Stimulated activated CD4-positive, alpha-beta T cell treated with anti-CD3 and anti-CD28 coated beads, Interleukin-1b, Interleukin-23, amount 100 ng/mL, for 24 hours (primary cell): Measurements from ENCODE around the gene HYKK.
"Not testable (repeated sequence)": the region's sequence is repeated elsewhere in the genome, so short reads cannot be mapped to it uniquely, and the experiment has no call there.

Experiments used
- DNase-seq, 4 experiments: peaks; one replicate each; pipeline ENCODE4 v3.0.0-alpha.2; 2020; ENCODE audit warnings: low read depth in 4 of 4, low spot score in 1 of 4

The HYKK gene, protein sequence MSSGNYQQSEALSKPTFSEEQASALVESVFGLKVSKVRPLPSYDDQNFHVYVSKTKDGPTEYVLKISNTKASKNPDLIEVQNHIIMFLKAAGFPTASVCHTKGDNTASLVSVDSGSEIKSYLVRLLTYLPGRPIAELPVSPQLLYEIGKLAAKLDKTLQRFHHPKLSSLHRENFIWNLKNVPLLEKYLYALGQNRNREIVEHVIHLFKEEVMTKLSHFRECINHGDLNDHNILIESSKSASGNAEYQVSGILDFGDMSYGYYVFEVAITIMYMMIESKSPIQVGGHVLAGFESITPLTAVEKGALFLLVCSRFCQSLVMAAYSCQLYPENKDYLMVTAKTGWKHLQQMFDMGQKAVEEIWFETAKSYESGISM

DNA sequence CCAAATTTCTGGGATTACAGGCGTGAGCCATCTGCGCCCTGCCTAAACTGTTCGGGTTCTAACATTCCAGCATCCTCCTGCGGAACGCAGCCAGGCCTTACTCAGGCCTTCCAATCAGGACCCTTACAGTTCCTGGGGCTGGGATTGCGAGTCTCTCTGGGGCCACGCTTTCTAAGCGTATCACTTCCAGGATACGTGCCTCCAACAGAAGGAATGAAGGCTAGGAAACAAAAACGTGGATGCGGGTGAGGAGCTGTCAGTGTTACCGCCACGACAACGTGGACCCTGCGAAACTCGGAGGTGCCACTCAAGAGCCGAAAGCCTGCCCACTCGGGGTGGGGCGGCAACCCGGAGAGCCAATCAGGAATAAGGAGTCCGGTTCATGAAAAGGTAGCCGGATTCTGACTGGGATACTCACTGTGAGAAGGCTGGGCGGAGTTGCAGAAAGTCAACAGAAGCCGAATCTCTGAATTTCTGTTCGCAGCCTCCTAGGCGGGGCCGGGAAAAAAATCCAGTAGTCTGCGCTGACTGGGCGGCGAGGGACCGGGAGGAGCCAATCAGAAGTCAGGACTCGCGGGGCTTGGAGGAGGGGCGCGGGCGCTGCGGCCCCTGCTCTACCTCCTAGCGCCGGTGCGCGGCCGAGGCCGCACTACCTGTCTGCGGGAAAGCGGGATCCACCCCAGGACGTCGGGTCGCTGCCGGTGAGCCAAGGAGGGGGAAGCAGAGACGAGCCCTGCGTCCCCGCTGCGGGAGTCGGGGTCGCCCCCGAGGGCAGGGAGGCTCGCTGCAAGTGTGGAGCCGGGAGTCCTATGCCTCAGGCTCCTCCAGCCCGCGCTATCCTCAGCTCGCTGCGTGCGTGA is at the start of gene HYKK:
Gene HYKK (plus strand): TSS at position 607 of the 860 bp plus-strand sequence. CDS start 5,512 bp downstream, outside the sequence.
- DNase-seq, result peak; percentile 49 to 80 (median 60)

DNA sequence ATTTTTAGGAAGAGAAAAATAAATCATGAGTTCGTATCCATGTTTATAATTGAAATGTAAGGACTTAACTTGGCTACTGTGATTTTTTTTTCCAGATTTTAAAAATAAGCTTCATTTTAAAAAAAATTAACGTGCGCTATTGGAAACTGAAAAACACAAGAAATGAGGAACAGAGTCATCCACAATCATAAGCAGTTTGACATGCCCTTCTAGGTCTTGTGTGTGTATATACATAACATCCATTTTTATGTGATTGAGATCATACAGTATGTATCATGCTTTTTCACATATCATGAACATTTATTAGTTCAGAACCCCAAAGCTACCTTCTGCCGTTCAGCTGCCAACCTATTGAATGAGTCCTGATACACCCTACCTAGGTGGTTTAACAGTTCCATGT is 46.6 kb upstream of the HYKK start:
- DNase-seq, result no peak

DNA sequence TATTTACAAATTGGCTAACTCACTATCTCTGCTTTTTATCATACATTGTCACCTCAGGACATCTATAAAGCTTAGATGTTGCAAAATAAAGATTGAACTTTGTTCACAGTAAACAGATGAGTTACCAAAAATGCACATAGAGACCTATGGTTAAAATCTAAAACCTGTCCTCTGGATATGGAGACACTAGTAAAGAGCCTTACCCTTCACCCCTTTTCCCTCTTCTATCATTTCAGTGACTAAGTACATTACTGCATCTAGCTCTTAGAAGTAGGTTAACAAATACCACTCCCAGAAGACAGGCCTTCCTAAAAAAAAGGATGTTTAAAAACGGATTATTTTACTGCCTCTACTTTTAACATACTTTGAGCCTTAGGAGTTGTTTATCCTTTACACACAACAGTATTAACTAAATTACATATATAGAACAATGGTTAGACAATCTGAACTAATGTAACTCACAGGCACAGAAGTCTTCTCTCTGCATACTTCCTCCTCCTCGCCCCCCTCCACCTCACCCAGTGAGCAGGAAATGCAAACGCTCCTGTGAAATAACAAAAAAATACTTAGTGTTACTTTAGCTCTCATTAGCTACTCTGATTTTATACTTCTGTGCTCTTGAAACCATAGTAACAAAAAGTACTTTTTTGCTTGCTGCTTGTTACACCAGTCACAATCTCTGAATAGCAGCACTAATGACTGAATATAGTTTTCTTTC is 46.0 kb upstream of the HYKK start:
- no peak for DNase-seq

DNA sequence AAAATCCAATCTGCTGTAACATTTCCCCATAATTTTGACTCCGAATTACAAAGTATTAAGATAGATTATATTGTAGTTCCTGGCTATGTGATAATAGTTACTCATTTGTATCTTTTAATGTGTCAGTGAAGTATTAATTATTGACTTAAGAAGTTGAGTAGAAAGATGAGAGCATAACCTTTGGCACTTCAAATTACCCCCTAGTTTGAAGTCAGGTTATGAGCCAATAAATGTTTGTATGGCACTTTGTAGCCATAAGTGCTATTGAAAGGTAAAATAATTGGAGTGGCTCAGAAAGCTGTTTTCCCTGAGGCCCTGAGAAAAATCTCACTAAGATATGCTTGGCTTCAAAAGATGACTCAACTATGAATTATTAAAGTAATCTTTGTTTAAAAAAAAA is 38.3 kb upstream of the HYKK start:
- no peak for DNase-seq

DNA sequence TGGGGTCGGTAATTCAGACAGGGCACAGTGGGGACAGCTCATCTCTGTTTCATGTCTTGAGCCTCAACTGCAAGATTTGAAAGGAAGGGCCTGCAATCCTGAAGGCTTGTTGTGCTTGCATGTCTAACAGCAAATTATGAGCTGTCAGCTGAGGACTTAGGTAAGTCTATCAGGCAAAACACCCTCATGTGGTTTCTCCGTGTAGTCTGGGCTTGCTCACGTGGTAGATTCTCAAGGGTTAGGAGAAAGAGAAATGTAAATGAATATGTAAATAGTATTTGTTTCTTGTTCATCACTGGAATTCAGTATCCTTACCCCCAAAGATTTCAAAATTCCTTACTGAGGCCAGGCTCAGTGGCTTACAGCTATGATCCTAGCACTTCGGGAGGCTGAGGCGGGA is 30.1 kb upstream of the HYKK start:
- DNase-seq, result no peak

DNA sequence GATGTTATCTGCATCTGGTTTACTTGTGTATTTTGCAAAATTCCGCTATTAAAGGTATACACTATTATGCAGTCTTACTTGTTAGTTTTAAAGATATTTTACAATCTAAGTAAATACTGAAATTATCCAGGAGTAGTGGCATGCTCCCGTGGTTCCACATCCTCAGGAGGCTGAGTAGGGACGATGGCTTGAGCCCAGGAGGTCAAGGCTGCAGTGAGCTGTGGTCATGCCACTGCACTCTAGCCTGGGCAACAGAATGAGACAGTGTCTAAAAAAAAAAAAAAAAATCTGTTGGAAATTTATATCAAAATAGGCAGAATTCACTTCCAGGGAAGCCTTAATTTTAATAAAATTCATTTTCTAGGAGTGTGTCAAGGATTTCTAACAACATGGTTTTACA is 27.7 kb upstream of the HYKK start:
- no peak for DNase-seq

DNA sequence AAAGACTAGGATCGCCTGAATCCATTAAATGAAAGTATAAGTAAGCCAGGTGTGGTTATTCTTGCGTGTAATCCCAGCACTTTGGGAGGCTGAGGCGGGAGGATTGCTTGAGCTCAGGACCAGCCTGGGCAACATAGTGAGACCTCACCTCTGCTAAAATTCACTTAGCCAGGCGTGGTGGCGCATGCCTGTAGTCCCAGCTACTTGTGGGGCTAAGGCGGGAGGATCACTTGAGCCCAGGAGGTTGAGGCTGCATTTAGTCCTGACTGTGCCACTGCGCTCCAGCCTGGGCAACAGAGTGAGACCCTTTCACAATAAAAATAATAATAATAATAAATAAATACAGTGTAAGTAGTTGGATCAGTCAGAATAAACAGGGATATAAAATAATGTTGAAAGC is 25.5 kb upstream of the HYKK start:
- DNase-seq, result no peak

DNA sequence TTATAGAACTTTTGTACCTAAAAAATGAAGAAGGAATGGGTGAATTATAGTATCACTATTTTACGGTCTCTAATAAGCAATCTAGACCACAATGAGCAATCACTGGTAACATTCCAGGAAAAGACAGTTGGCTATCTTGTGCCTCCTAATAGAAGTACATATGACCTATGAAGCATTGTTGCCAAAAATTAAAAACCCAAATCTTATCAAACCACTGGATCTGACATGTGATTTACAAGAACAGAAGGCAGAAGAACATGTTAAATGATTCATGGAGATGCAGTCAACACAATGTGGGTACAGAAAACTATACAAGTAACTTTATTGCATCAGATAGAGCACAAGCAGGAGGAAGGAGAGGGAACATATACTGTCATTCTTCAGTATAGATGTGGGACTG is 14.5 kb upstream of the HYKK start:
- DNase-seq, result no peak

DNA sequence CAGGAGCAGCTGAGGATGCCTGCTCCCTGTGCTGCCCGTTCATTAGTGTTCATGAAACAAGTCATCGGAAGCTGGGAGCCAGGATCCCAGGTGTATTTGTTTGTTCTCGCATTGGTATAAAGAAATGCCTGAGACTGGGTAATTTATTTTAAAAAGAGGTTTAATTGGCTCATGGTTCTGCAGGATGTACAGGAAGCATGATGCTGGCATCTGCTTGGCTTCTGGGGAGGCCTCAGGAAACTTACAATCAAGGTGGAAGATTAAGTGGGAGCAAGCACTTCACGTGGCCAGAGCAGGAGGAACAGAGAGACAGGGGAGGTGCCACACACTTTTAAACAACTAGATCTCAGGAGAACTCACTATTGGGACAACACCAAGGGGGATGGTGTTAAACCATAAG is 5.5 kb upstream of the HYKK start:
- no peak for DNase-seq

DNA sequence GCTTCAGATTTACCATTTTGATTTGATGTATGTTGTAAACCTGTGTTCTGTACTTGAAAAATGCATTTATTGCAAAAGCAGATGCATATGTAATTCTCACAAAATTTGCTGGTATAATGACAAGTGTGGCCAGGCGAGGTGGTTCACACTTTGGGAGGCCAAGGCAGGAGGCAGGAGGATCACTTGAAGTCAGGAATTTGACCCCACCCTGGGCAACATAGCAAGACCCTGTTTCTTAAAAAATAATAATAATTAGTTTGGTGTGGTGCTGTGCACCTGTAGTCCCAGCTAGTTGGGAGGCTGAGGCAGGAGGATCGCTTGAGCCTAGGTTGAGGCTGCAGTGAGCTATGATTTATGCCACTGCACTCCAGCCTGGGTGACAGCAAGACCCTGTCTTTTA is 4.7 kb upstream of the HYKK start:
- no peak for DNase-seq

DNA sequence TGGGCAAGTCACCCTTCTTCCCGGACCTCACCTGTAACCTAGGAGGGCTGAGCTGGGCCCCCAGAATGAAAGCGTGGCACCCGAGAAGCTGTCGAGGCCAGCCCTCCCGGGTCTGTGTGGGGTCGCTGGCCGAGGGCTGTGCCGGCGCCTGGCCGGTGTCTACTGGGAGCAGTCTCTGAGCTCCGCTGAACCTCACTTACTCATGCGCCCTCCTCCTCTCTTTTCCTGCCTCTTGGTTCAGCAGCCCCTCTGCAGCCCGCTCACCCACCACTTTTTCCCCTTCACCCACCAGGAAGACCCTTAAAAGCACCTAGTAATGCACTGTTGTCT is 419 bp downstream of the HYKK start:
- DNase-seq, result no peak

DNA sequence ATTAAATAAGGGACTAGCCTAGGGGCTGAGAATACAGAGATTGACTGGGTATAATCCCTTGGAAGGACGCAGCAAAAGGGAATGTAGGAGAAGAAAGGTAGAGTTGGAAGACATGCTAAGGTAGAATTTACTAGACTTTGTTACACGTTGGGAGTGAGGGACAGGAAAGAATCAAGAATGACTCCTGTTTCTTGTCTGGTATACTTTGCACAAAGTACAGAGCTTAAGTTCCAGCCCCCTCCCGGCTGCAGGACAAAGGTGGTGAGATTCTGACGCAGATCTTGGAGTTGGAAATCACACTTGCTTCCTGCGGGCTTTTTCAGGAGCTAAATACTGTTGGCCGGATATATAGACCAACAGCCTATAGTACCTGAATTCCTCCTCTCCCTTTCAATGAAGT is 895 bp downstream of the HYKK start:
- DNase-seq, result no peak

DNA sequence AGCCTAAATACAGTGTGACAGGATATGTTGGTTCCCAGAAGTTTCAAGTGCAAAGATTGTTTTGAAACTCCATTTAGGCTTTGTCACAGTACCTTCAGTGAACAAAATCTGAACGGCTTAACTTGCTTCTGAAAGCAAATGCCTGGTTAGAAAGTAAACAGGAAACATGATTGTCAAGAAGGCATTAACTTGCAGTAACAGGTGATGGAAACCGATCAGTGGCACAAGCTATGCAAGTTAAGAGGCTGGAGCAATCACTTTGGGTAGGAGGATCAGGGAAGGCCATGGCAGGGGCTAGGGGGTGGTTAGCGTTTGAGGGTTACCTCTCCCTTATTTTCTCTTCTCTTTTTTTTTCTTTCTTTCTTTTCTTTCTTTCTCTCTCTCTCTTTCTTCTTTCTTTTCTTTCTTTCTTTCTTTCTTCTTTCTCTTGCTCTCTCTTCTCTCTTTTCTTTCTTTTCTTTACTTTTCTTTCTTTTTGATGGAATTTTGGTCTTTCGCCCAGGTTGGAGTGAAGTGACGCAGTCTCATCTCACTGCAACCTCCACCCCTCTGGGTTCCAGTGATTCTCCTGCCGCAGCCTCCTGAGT is 2.4 kb downstream of the HYKK start:
- no peak for DNase-seq

DNA sequence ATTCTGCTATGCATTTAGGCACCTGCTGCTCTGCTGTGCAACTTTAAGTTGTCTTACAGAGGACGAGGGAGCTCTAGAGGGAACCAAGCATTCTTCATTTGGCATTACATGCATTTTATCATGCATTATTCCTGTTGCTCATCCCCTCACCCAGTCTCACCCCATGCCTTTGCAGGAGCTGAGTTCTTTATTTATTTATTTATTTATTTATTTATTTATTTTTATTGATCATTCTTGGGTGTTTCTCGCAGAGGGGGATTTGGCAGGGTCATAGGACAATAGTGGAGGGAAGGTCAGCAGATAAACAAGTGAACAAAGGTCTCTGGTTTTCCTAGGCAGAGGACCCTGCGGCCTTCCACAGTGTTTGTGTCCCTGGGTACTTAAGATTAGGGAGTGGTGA is 12.7 kb downstream of the HYKK start:
- DNase-seq, result not testable (repeated sequence)

DNA sequence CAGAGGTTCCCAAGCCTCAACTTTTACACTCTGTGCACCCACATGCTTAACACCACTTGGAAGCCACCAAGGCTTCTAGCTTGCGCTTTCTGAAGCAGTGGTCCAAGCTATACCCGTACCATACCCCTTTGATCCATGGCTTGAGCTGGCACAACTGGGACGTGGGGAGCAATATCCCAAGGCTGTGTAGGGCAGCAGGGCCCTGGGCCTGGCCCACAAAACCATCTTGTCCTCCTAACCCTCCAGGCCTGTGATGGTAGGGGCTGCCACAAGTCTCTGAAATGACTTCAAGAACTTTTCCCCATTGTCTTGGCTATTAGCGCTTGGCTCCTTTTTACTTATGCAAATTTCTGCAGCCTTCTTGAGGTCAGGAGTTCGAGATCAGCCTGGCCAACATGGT is 16.9 kb downstream of the HYKK start:
- DNase-seq, result no peak

DNA sequence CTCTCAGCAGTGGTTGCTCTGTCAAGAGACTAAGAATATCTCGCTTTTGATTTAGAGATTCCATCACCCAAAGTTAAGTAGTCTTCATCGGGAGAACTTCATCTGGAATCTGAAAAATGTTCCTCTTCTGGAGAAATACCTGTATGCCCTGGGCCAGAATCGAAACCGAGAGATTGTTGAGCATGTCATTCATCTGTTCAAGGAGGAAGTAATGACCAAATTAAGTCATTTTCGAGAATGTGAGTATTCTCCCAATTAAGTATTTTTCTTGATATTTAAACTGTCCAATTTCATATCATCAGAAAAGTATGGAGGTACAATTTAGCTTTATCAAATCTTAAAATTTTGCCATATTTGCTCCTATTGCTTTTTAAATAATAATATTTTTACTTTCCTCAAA is 19.9 kb downstream of the HYKK start:
- DNase-seq, result no peak

DNA sequence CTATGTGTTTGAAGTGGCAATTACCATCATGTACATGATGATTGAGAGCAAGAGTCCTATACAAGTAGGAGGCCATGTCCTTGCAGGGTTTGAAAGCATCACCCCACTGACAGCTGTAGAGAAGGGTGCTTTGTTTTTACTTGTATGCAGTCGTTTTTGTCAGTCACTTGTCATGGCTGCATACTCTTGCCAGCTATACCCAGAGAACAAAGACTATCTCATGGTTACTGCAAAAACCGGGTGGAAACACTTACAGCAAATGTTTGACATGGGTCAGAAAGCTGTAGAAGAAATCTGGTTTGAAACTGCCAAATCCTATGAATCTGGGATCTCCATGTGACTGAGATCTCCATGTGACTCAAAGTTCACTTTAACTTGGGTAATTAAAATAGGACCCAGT is 26.0 kb downstream of the HYKK start:
- DNase-seq, result no peak

DNA sequence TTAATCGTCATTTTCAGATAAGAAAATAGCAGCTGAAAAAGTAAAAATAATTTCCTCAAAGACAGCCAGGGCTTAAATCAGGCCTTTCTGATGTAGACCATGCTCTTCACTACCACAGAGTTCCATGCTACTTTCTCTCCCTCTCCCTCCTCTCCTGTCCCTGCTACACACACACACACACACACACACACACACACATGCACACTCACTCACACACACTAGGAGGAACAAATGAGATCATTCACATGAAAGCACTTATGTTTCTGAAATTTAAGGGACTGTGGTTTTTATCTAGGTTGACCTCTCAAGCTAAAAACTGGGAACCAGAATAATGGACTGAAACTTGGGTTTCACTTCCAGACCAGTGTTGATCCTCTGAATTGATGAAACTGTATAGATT is 28.8 kb downstream of the HYKK start:
- DNase-seq, result no peak

DNA sequence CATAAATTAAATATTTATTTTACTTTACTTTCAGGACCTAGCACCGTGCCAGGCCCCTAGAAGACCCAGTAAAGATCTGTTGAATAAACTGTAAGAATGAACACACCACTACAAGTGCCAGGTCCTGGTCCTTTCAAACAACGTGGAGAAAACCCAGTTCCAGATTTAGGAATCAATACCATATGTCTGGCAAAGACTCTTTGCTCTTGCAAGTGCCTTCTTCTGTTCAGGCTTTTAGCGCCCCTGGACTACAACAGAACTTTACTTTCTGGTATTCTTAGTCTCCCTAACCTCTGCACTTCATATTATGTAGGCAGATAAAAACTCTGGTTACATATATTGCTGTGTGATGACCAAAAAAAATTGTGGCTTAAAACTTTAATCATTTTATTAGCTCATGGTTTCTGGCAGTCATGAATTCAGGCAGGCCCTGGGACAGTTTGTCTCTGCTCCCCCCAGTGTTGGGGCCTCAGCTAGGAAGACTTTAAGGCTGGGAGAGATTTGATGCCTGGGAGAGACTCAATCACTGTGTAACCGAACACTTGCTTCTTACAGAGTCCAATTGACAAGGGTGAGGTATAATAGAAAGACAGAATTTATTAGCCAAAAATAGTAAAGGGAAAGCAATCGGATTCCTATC is 30.0 kb downstream of the HYKK start:
- no peak for DNase-seq

DNA sequence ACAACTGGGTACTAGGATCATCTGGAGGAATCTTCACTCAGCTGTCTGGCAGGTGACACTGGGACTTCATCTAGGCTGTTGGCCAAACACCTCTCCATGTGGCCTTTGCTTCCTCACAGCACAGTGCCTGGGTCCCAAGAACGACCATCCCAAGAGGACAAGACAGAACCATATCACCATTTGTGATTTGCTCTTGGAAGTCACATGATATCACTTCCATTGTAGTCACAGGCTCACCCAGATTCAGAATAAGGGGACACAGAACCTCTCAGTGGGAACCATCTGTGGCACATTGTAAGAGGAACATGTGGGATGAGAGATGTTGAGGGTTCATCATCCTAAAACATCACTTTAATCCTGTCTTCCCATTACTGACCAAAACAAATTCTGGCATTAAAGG is 31.0 kb downstream of the HYKK start:
- DNase-seq, result no peak

DNA sequence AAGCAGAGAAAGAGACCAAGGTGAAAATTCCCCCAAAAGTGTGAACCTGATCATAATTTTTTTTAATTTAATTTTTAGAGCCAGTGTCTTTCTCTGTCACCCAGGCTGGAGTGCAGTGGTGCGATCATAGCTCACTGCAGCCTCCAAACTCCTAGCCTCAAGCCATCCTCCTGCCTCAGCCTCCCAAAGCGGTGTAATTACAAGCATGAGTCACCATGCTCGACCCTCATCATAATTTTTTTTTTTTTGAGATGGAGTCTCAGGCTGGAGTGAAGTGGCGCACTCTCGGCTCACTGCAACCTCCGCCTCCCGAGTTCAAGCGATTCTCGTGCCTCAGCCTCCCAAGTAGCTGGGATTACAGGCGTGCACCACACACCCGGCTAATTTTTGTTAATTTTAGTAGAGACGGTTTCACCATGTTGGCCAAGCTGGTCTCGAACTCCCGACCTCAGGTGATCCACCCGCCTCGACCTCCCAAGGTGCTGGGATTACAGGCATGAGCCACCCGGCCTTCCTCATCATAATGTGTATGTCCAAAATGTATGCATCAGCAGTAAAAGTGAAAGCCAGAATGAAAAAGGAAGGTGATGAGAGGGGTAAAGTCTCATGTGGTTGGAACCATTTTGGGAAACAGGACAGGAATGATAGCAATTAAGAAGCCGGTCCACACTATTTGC is 32.2 kb downstream of the HYKK start:
- not testable (repeated sequence) for DNase-seq
